Transverse colon (tissue), 4 donors: ENCODE measurements around the gene C2orf68. TPM values are rescaled to one million over a fixed set of nuclear protein-coding genes. Genes with fewer than 3 reads are reported as not detected.
"Not testable (repeated sequence)": the region's sequence is repeated elsewhere in the genome, so short reads cannot be mapped to it uniquely, and the experiment has no call there.

Experiments used
- DNase-seq: peaks from one replicate; pipeline ENCODE4 v3.0.0-alpha.2; 2019
- H3K27ac ChIP-seq, 4 donors: fragments of 200-600 bp; sonication (generic); 2 replicates each; pipeline ENCODE4 v1.5.1; 2016 to 2018; ENCODE audit warnings: inconsistent platforms in 4 of 4
- H3K27me3 ChIP-seq: fragments of 200-600 bp; sonication (generic); 2 replicates; pipeline ENCODE4 v1.5.1; 2017; ENCODE audit warnings: inconsistent platforms
- H3K36me3 ChIP-seq, 4 donors: fragments of 200-600 bp; sonication (generic); 2 replicates each; pipeline ENCODE4 v1.5.1; 2017 to 2019; ENCODE audit warnings: inconsistent platforms in 4 of 4
- H3K4me1 ChIP-seq, 4 donors: fragments of 200-600 bp; sonication (generic); 2 replicates each; pipeline ENCODE4 v1.5.1; 2017 to 2020; ENCODE audit warnings: inconsistent platforms in 4 of 4
- H3K4me3 ChIP-seq, 4 donors: fragments of 200-600 bp; sonication (generic); 1 replicate in 1 of 4; 2 replicates in 3 of 4; pipeline versions ENCODE4 v1.5.1 to v1.6.1; 2017 to 2019; ENCODE audit warnings: inconsistent platforms in 4 of 4
- H3K9me3 ChIP-seq, 2 donors: fragments of 200-600 bp; sonication (generic); 2 replicates each; pipeline ENCODE4 v1.5.1; 2017 to 2019; ENCODE audit warnings: inconsistent platforms in 2 of 2
- CTCF ChIP-seq, 5 experiments: fragments of 200-600 bp in 3 of 5; fragments of 450-650 bp in 2 of 5; sonication (generic) in 3 of 5; IDR thresholded peaks; 1 replicate in 2 of 5; 2 replicates in 3 of 5; pipeline ENCODE4 v1.5.1; 2016 to 2017; ENCODE audit warnings: antibody characterized with exemption in 5 of 5, inconsistent platforms in 3 of 5, mild to moderate bottlenecking in 2 of 5, moderate library complexity in 1 of 5
- EP300 ChIP-seq: sonication (generic); formaldehyde crosslinking; IDR thresholded peaks from one replicate; pipeline ENCODE4 v1.6.1; 2017; ENCODE audit warnings: antibody characterized with exemption, low read depth
- POLR2A ChIP-seq: fragments of 450-650 bp; IDR thresholded peaks from one replicate; pipeline ENCODE4 v1.6.1; 2016; ENCODE audit warnings: antibody characterized with exemption, mild to moderate bottlenecking, moderate library complexity
- POLR2AphosphoS5 ChIP-seq, 3 donors: sonication (generic); formaldehyde crosslinking; IDR thresholded peaks; one replicate each; pipeline ENCODE4 v1.6.1; 2016; ENCODE audit warnings: antibody characterized with exemption in 3 of 3
- WGBS, 2 donors: methylation state at CpG; one replicate each; pipeline ENCODE4 v1.1.5; 2018; ENCODE audit warnings: low coverage in 1 of 2; 5-methylcytosine and 5-hydroxymethylcytosine counted together
- in situ Hi-C, 4 donors: fragments of 200-750 bp; cut with MboI; loops; one replicate each; pipeline versions ENCODE4 v1.15.0 to v1.15.1; 2017; ENCODE audit warnings: low sequenced_read_pairs in 3 of 4, low pct_ligation_motif_present in 1 of 4, low pct_unique_long_range_greater_than_20kb in 1 of 4
- intact Hi-C: fragments of 100-400 bp; cut with DNase I; formaldehyde crosslinking; loops from one replicate; pipeline ENCODE4 v1.15.1; 2023; ENCODE audit warnings: low total_unique reads
- total RNA-seq, 4 donors: library from RNA; depleted of rRNA; stranded (reverse); fragments of >200 nt; gene quantifications; one replicate each; pipeline ENCODE4 v1.1.0, GENCODE V29; 2016

C2orf68 gene
- total RNA-seq, 4 donors from 2014 or later: 17.7 to 24.8 (median 18.6) TPM

DNA sequence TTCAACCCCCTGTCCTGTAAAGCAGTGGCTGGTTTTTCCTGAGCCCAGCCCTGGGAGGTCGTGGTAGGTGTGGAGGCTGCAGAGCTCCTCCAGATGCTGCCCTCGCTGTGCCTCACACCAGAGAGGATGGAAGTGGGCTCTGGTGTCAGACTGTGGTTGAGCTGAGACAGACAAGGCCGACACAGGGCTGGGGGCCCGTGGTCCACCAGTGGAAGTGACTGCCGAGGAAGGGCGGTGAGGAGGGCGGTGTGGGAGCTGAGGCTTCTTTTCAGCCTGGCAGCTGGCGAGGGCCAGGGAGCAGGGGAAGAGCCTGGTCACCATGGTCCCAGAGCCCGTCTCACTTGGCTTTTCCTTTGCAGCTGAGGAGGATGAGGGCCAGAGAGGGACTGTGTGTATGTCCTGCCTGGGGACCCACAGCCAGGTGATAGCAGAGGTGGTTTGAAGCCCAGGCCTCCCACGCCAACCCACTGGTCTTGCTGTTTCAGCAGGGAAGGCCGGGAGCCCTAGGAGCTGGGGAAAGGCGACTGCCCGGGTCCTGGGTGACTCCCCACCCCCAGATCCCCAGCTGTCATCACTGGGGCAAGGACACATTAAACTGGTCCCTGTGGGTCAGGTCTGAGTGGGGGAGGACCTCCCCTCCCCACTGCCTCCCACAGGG, 47.6 kb upstream of the C2orf68 start:
- no peak overlapping the region for H3K27ac ChIP-seq

DNA sequence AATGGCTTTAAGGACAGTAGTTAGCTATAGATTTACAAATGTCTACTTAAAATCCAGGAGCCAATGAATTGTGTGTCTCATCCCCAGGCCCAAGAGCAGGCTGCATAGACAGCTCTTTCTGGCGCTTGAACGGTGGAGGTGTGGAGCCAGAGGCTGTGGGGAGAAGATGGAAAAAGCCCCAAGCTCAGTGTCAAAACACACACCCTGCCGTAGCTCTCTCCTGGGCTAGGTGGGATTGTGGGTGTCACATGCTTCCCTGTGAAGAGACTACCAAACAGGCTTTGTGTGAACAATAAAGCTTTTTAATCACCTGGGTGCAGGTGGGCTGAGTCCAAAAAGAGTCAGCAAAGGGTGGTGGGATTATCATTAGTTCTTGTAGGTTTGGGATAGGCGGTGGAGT, 45.5 kb upstream of the C2orf68 start:
- intact Hi-C loops, H3K4me3 ChIP-seq, in situ Hi-C loops, H3K9me3 ChIP-seq, H3K27me3 ChIP-seq, H3K27ac ChIP-seq, H3K36me3 ChIP-seq, H3K4me1 ChIP-seq, DNase-seq: not testable (repeated sequence)
- WGBS, 2 donors: 96 to 100% methylated on average over 1 to 4 of the region's 4 CpGs

More for the DNA sequence above, 47.6 kb upstream of the C2orf68 start:
- no peak for TF ChIP-seq POLR2AphosphoS5 (IDR thresholded peaks at IDR 0.05)
- TF ChIP-seq CTCF (IDR thresholded peaks at IDR 0.05): no peak
- TF ChIP-seq POLR2A: no peak
- TF ChIP-seq EP300: no peak
- H3K4me1 ChIP-seq: no peaks in the 10 kb centered on the region
- no peaks in the 10 kb centered on the region for H3K9me3 ChIP-seq
- peaks cover 0 to 4% (median 0%) of the 10 kb centered on the region in 4 donors for H3K36me3 ChIP-seq
- no peak for DNase-seq
- no peak overlapping the region for H3K4me3 ChIP-seq
- no peaks in the 10 kb centered on the region for H3K27me3 ChIP-seq
- WGBS, 2 donors: 82% methylated on average over 11 of the region's 13 CpGs; no CpG with 5 or more reads in 1 of the 2 donors
- intact Hi-C loops (no loop called here), in situ Hi-C loops (no loop called here)

DNA sequence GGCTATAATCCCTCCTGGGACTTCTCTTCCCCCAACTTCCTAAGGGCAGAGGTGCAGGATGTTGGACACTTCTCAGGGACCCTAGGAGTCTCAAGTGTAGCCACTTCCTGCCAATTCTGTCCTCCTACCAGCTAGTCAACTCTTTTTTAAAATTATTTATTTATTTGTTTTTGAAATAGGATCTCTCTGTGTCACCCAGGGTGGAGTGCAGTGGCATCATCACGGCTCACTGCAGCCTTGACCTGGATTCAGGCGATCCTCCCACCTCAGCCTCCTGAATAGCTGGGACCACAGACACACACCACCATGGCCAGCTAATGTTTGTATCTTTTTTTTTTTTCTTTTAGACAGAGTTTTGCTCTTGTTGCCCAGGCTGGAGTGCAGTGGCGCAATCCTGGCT, 44.6 kb upstream of the C2orf68 start:
- Histone ChIP-seq H3K9me3 (no peaks in the 10 kb centered on the region), H3K27me3 (no peaks in the 10 kb centered on the region), H3K27ac (no peak overlapping the region), H3K36me3 (peaks cover 0 to 11% (median 0%) of the 10 kb centered on the region in 4 donors), H3K4me3 (no peak overlapping the region), H3K4me1 (no peaks in the 10 kb centered on the region)
- in situ Hi-C loops (no loop called here), intact Hi-C loops (no loop called here)
- no peak for TF ChIP-seq POLR2A
- no peak for TF ChIP-seq POLR2AphosphoS5 (IDR thresholded peaks at IDR 0.05)
- TF ChIP-seq EP300: no peak
- TF ChIP-seq CTCF (IDR thresholded peaks at IDR 0.05): no peak
- 93 to 94% methylated on average over 3 of the region's 3 CpGs for WGBS, 2 donors
- DNase-seq: no peak

DNA sequence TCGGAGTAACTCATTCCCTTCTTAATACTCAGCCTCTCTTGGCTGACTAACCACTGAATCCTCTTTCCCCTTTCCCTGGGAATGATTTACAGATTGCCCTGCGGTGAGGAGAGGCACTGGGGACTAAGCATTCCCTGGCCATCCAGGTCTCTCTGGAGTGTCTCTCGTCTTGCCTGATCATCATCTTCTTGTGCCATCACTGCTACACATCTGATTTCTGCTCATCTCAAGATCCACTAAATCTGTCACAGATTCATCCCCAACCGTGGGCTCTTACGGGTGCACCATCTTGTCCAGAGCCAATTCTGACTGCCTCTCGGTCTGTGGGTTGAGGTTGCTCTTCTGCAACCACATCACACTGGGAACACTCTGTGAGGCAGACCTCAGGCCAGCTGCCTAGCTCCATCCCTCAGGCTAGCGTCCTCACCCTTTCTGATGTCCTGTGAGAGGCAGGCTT, 44.1 kb upstream of the C2orf68 start:
- no peak for DNase-seq
- 84 to 89% methylated on average over 5 to 7 of the region's 7 CpGs for WGBS, 2 donors
- no peak overlapping the region for H3K27ac ChIP-seq
- intact Hi-C loops (no loop called here), in situ Hi-C loops (no loop called here)
- H3K27me3 ChIP-seq: no peaks in the 10 kb centered on the region
- H3K4me1 ChIP-seq: no peaks in the 10 kb centered on the region
- H3K36me3 ChIP-seq: peaks cover 0 to 16% (median under 1%) of the 10 kb centered on the region in 4 donors
- no peaks in the 10 kb centered on the region for H3K9me3 ChIP-seq
- H3K4me3 ChIP-seq: no peak overlapping the region
- TF ChIP-seq POLR2AphosphoS5 (IDR thresholded peaks at IDR 0.05) (no peak), CTCF (IDR thresholded peaks at IDR 0.05) (no peak), POLR2A (no peak), EP300 (no peak)

GRCh38 chr2:85653996-85654395, 42.1 kb upstream of the C2orf68 start:
- Histone ChIP-seq H3K4me3 (no peak overlapping the region), H3K4me1 (no peaks in the 10 kb centered on the region), H3K9me3 (no peaks in the 10 kb centered on the region), H3K27me3 (no peaks in the 10 kb centered on the region), H3K27ac (no peak overlapping the region), H3K36me3 (peaks cover 0 to 33% (median 10%) of the 10 kb centered on the region in 4 donors)
- TF ChIP-seq EP300: no peak
- TF ChIP-seq CTCF (IDR thresholded peaks at IDR 0.05): no peak
- TF ChIP-seq POLR2A: no peak
- no peak for TF ChIP-seq POLR2AphosphoS5 (IDR thresholded peaks at IDR 0.05)
- in situ Hi-C loops (no loop called here), intact Hi-C loops (no loop called here)
- no peak for DNase-seq
- 80 to 84% methylated on average over 3 of the region's 3 CpGs for WGBS, 2 donors
